Natural killer cell (primary cell): Measurements from ENCODE around the gene RAB23. TPM values are rescaled to one million over a fixed set of nuclear protein-coding genes. Genes with fewer than 3 reads are reported as not detected.

Experiments used
- ATAC-seq, 3 donors: fragments of 150-1000 bp in 2 of 3; fragments of 200-7000 bp in 1 of 3; cut with Tn5 transposase; 1 replicate in 1 of 3; 2 replicates in 2 of 3; pipeline ENCODE4 v1.10.0; 2021; ENCODE audit warnings: mild to moderate bottlenecking in 2 of 3, moderate library complexity in 2 of 3
- DNase-seq, 2 donors: peaks; one replicate each; pipeline versions ENCODE4 v3.0.0 to v3.0.0-alpha.2; 2013 to 2021; ENCODE audit warnings: mixed read lengths in 1 of 2
- H3K27ac ChIP-seq: one replicate; pipeline ENCODE4 v1.5.1; 2013; ENCODE audit warnings: mild to moderate bottlenecking, low read length
- H3K27me3 ChIP-seq: one replicate; pipeline ENCODE4 v1.6.1; 2013; ENCODE audit warnings: low read length; ENCODE audit not compliant: control insufficient read depth, insufficient read depth
- H3K36me3 ChIP-seq: one replicate; pipeline ENCODE4 v1.6.1; 2013; ENCODE audit warnings: low read length; ENCODE audit not compliant: control insufficient read depth, insufficient read depth
- H3K4me1 ChIP-seq: one replicate; pipeline ENCODE4 v1.6.1; 2013; ENCODE audit warnings: low read length; ENCODE audit not compliant: control insufficient read depth, insufficient read depth
- H3K4me3 ChIP-seq: one replicate; pipeline ENCODE4 v1.5.1; 2013; ENCODE audit warnings: low read length
- H3K9me3 ChIP-seq: one replicate; pipeline ENCODE4 v1.6.1; 2013; ENCODE audit warnings: low read length; ENCODE audit not compliant: control insufficient read depth, insufficient read depth
- H3K27ac Mint-ChIP-seq, 2 donors: one replicate each; pipeline ENCODE4 v1.8.0; 2022; ENCODE audit warnings: mild to moderate bottlenecking in 2 of 2, mixed read lengths in 2 of 2, moderate library complexity in 1 of 2
- H3K27me3 Mint-ChIP-seq, 2 donors: one replicate each; pipeline ENCODE4 v1.8.0; 2022; ENCODE audit warnings: low read depth in 2 of 2, mixed read lengths in 2 of 2
- H3K36me3 Mint-ChIP-seq: one replicate; pipeline ENCODE4 v1.8.0; 2022; ENCODE audit warnings: mixed read lengths
- H3K4me1 Mint-ChIP-seq, 2 donors: one replicate each; pipeline ENCODE4 v1.8.0; 2022; ENCODE audit warnings: mixed read lengths in 2 of 2
- H3K4me3 Mint-ChIP-seq: one replicate; pipeline ENCODE4 v1.8.0; 2022; ENCODE audit warnings: mild to moderate bottlenecking, moderate library complexity, mixed read lengths
- H3K9me3 Mint-ChIP-seq, 2 donors: one replicate each; pipeline ENCODE4 v1.8.0; 2022; ENCODE audit warnings: mixed read lengths in 2 of 2
- WGBS: methylation state at CpG from one replicate; pipeline ENCODE4 v1.1.7; 2013; ENCODE audit warnings: missing lambda C conversion rate; ENCODE audit not compliant: insufficient coverage; 5-methylcytosine and 5-hydroxymethylcytosine counted together
- intact Hi-C: fragments of 100-400 bp; cut with micrococcal nuclease; formaldehyde crosslinking; loops from one replicate; pipeline ENCODE4 v1.14.2; 2022
- total RNA-seq, 4 donors: library from RNA; stranded (reverse); fragments of 120-200 nt in 1 of 4; gene quantifications; one replicate each; pipeline versions ENCODE4 v1.2.3 to v1.2.4, GENCODE V29; 2013 to 2022
- TF ChIP-seq, protein P1 (sequence below): fragments of 200-600 bp; IDR thresholded peaks from one replicate; pipeline ENCODE4 v1.8.0; 2022; ENCODE audit warnings: antibody characterized with exemption

Gene RAB23
- total RNA-seq, 3 donors from 2014 or later (not counting 1 experiment from before 2014, with no cell fraction given) = 0.31 to 1.3 (median 0.77) TPM

GRCh38 chr6:57137350-57137749 lies 84.8 kb downstream of the RAB23 start:
- Mint-ChIP-seq H3K36me3 (peaks cover 11% of the 10 kb centered on the region), H3K4me3 (no peak overlapping the region), H3K9me3 (no peaks in the 10 kb centered on the region), H3K27me3 (no peaks in the 10 kb centered on the region), H3K4me1 (peaks cover 12 to 22% of the 10 kb centered on the region in 2 donors), H3K27ac (peak overlapping the region; percentile 60 to 69)
- no peaks in the 10 kb centered on the region for H3K4me1 ChIP-seq
- WGBS = 40% methylated on average over 1 of the region's 2 CpGs
- H3K36me3 ChIP-seq = peaks cover 34% of the 10 kb centered on the region
- DNase-seq = peak in 1 of 2 donors; percentile 6
- no peak overlapping the region for H3K4me3 ChIP-seq
- intact Hi-C loops = loop anchor here (2.0 to 5.0 kb wide), 2 partner anchors 35 kb away; partner anchors contain the start of gene BAG2
- H3K27ac ChIP-seq = no peak overlapping the region
- TF ChIP-seq, protein P1, sequence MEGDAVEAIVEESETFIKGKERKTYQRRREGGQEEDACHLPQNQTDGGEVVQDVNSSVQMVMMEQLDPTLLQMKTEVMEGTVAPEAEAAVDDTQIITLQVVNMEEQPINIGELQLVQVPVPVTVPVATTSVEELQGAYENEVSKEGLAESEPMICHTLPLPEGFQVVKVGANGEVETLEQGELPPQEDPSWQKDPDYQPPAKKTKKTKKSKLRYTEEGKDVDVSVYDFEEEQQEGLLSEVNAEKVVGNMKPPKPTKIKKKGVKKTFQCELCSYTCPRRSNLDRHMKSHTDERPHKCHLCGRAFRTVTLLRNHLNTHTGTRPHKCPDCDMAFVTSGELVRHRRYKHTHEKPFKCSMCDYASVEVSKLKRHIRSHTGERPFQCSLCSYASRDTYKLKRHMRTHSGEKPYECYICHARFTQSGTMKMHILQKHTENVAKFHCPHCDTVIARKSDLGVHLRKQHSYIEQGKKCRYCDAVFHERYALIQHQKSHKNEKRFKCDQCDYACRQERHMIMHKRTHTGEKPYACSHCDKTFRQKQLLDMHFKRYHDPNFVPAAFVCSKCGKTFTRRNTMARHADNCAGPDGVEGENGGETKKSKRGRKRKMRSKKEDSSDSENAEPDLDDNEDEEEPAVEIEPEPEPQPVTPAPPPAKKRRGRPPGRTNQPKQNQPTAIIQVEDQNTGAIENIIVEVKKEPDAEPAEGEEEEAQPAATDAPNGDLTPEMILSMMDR = no peak
- peak; percentile 84 to 90 (median 85) for ATAC-seq
- no peaks in the 10 kb centered on the region for H3K27me3 ChIP-seq
- H3K9me3 ChIP-seq = no peaks in the 10 kb centered on the region

Other genes starting within 250 kb of the RAB23 start
- 10 to 100 TPM; 11.2 to 14.2 (median 12.3) TPM for gene KIAA1586, start 175.6 kb downstream of the RAB23 start, total RNA-seq
- 100 to 1,000 TPM; 121 to 131 (median 122) TPM for gene ZNF451, start 132.1 kb downstream of the RAB23 start, total RNA-seq
- gene BAG2, start 50.0 kb downstream of the RAB23 start, total RNA-seq = 1 to 10 TPM; 2.8 to 3.6 (median 3.2) TPM
- gene PRIM2, start 95.3 kb upstream of the RAB23 start, total RNA-seq = 10 to 100 TPM; 16.0 to 27.5 (median 18.3) TPM